Fibroblast of lung (primary cell): Measurements from ENCODE around the gene ZNF532. TPM values are rescaled to one million over a fixed set of nuclear protein-coding genes. Genes with fewer than 3 reads are reported as not detected.

Experiments
- DNase-seq, 2 donors: peaks; one replicate each; pipeline versions ENCODE4 v3.0.0 to v3.0.0-alpha.2; 2010; ENCODE audit warnings: low read depth in 2 of 2
- H2AFZ ChIP-seq: 2 replicates; pipeline ENCODE4 v1.5.1; 2012; ENCODE audit warnings: low read length, control low read depth, inconsistent platforms
- H3K27ac ChIP-seq: 2 replicates; pipeline ENCODE4 v1.5.1; 2011; ENCODE audit warnings: low read length, control low read depth; ENCODE audit not compliant: insufficient read depth
- H3K27me3 ChIP-seq: 2 replicates; pipeline ENCODE4 v1.5.1; 2011; ENCODE audit warnings: mild to moderate bottlenecking, low read length; ENCODE audit not compliant: control insufficient read depth, insufficient read depth
- H3K36me3 ChIP-seq: 2 replicates; pipeline ENCODE4 v1.5.1; 2011; ENCODE audit warnings: low read length; ENCODE audit not compliant: control insufficient read depth, insufficient read depth
- H3K4me1 ChIP-seq: 2 replicates; pipeline ENCODE4 v1.5.1; 2011; ENCODE audit warnings: low read length; ENCODE audit not compliant: control insufficient read depth, insufficient read depth; ENCODE audit errors: extremely low read depth
- H3K4me2 ChIP-seq: 2 replicates; pipeline ENCODE4 v1.5.1; 2011; ENCODE audit warnings: low read length, control low read depth; ENCODE audit not compliant: insufficient read depth; ENCODE audit errors: extremely low read depth
- H3K4me3 ChIP-seq, 4 experiments: fragments of 200-600 bp in 1 of 4; sonication (generic) in 1 of 4; replicated peaks in 1 of 4; 2 replicates each; pipeline ENCODE4 v1.5.1; 2011 to 2016; ENCODE audit warnings: low read length in 4 of 4, low read depth in 3 of 4, mild to moderate bottlenecking in 3 of 4, control low read depth in 2 of 4, inconsistent platforms in 1 of 4, mixed read lengths in 1 of 4; ENCODE audit not compliant: insufficient read depth in 1 of 4; ENCODE audit errors: control extremely low read depth in 1 of 4
- H3K79me2 ChIP-seq: 2 replicates; pipeline ENCODE4 v1.5.1; 2012; ENCODE audit warnings: mild to moderate bottlenecking, low read length, inconsistent platforms; ENCODE audit not compliant: control insufficient read depth, insufficient read depth
- H3K9ac ChIP-seq: 2 replicates; pipeline ENCODE4 v1.5.1; 2011; ENCODE audit warnings: mild to moderate bottlenecking, low read length, control low read depth; ENCODE audit not compliant: insufficient read depth
- H3K9me3 ChIP-seq: 2 replicates; pipeline ENCODE4 v1.5.1; 2012; ENCODE audit warnings: low read depth, low read length; ENCODE audit not compliant: control insufficient read depth, insufficient read depth
- H4K20me1 ChIP-seq: 2 replicates; pipeline ENCODE4 v1.5.1; 2011; ENCODE audit warnings: low read length; ENCODE audit not compliant: control insufficient read depth, insufficient read depth; ENCODE audit errors: extremely low read depth
- CTCF ChIP-seq, 2 donors: IDR thresholded peaks in 1 of 2; conservative IDR thresholded peaks in 1 of 2; 1 replicate in 1 of 2; 2 replicates in 1 of 2; pipeline ENCODE4 v1.5.1; 2011 to 2012; ENCODE audit warnings: low read length in 2 of 2, control low read depth in 1 of 2, inconsistent platforms in 1 of 2, low read depth in 1 of 2, mild to moderate bottlenecking in 1 of 2
- EZH2 ChIP-seq: IDR thresholded peaks from 2 replicates; pipeline ENCODE4 v1.5.1; 2012; ENCODE audit warnings: low read length, control low read depth, mild to moderate bottlenecking; ENCODE audit errors: missing control alignments
- polyA plus RNA-seq, 2 donors: library from polyadenylated mRNA; depleted of rRNA in 1 of 2; stranded (reverse) in 1 of 2; unstranded in 1 of 2; fragments of >200 nt; gene quantifications; 2 replicates each; pipeline ENCODE4 v1.2.1, GENCODE V29; 2011 to 2012; ENCODE audit warnings: missing spikeins in 1 of 2
- total RNA-seq: library from RNA; depleted of rRNA; stranded (reverse); fragments of >200 nt; gene quantifications from 2 replicates; pipeline ENCODE4 v1.2.1, GENCODE V29; 2014

Gene ZNF532
- total and polyA plus RNA-seq, 2 donors (not counting 1 experiment from before 2014, with no cell fraction given) = 57.3 to 64.6 TPM

GRCh38 chr18:59032308-59032707 is 167.6 kb downstream of the ZNF532 start:
- Histone ChIP-seq H3K27ac (no peak overlapping the region), H2AFZ (no peak overlapping the region), H3K9ac (no peak overlapping the region), H3K9me3 (no peaks in the 10 kb centered on the region), H3K27me3 (no peaks in the 10 kb centered on the region), H3K4me1 (no peaks in the 10 kb centered on the region), H4K20me1 (no peaks in the 10 kb centered on the region), H3K4me3 (no peak overlapping the region), H3K79me2 (no peaks in the 10 kb centered on the region), H3K4me2 (no peak overlapping the region), H3K36me3 (no peaks in the 10 kb centered on the region)
- DNase-seq = no peak
- no peak for TF ChIP-seq EZH2
- TF ChIP-seq CTCF (conservative IDR thresholded peaks at IDR 0.05 in 1 of 2, IDR thresholded peaks at IDR 0.05 in 1 of 2; ENCODE audit: low read depth in 1 of 2, low read length in 2 of 2) = no peak

GRCh38 chr18:59033359-59033758 is 168.7 kb downstream of the ZNF532 start:
- H3K9ac ChIP-seq = no peak overlapping the region
- TF ChIP-seq EZH2 (no peak), CTCF (conservative IDR thresholded peaks at IDR 0.05 in 1 of 2, IDR thresholded peaks at IDR 0.05 in 1 of 2; ENCODE audit: low read depth in 1 of 2, low read length in 2 of 2) (no peak)
- DNase-seq = no peak
- H3K27me3 ChIP-seq = no peaks in the 10 kb centered on the region
- H3K27ac ChIP-seq = no peak overlapping the region
- no peaks in the 10 kb centered on the region for H3K79me2 ChIP-seq
- no peaks in the 10 kb centered on the region for H3K36me3 ChIP-seq
- H2AFZ ChIP-seq = no peak overlapping the region
- H3K4me3 ChIP-seq = no peak overlapping the region
- no peaks in the 10 kb centered on the region for H3K9me3 ChIP-seq
- H3K4me2 ChIP-seq = no peak overlapping the region
- H3K4me1 ChIP-seq = no peaks in the 10 kb centered on the region
- no peaks in the 10 kb centered on the region for H4K20me1 ChIP-seq

GRCh38 chr18:59033974-59034373 is 169.3 kb downstream of the ZNF532 start:
- H3K9ac ChIP-seq = no peak overlapping the region
- DNase-seq = no peak
- no peak overlapping the region for H3K4me2 ChIP-seq
- no peaks in the 10 kb centered on the region for H3K36me3 ChIP-seq
- no peak overlapping the region for H2AFZ ChIP-seq
- H3K27ac ChIP-seq = no peak overlapping the region
- TF ChIP-seq EZH2 = no peak
- no peak for TF ChIP-seq CTCF (conservative IDR thresholded peaks at IDR 0.05 in 1 of 2, IDR thresholded peaks at IDR 0.05 in 1 of 2; ENCODE audit: low read depth in 1 of 2, low read length in 2 of 2)
- H3K9me3 ChIP-seq = no peaks in the 10 kb centered on the region
- H3K4me3 ChIP-seq = no peak overlapping the region
- H3K27me3 ChIP-seq = no peaks in the 10 kb centered on the region
- no peaks in the 10 kb centered on the region for H4K20me1 ChIP-seq
- no peaks in the 10 kb centered on the region for H3K4me1 ChIP-seq
- no peaks in the 10 kb centered on the region for H3K79me2 ChIP-seq
